ENCODE measurements around the gene C19orf44. TPM values are rescaled to one million over a fixed set of nuclear protein-coding genes. Genes with fewer than 3 reads are reported as not detected.

Gene C19orf44
- polyA plus RNA-seq, 1 experiment: 2.3 TPM

DNA sequence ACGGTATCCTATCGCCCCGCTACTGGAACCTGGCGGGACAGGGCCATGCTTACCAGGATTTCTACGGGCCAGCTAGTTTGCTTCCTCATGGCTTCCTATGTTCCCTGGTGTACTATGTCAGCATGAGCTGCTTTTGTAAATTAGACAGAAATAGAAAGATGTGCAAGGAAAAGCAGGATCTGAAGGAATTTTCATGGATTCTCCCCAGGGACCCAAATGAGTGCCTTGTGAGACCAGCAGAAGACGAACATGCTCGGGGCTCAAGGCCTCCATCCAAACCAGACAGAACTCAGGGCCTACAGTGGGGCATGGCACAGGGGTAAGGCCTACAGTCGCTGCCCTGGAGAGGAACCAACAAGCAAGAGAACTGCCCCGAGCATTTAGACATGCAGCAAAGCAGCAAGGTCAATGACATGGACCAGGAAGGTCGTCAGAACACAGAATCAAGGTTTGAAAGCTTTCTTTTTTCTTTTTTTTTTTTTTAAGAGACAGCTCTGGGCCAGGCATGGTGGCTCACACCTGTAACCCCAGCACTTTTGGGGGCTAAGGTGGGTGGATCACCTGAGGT is 41.8 kb upstream of the C19orf44 start:
- ChIA-PET POLR2A (interaction anchor here (0.5 kb wide), 1 partner anchor 184 kb away, joined by 3 read pairs; no protein-coding TSS in a partner anchor), CTCF (interaction anchor here (1.2 to 1.6 kb wide), 2 partner anchors 12 to 36 kb away, joined by 3 to 4 read pairs; no protein-coding TSS in a partner anchor)
- TF ChIP-seq, protein P1, sequence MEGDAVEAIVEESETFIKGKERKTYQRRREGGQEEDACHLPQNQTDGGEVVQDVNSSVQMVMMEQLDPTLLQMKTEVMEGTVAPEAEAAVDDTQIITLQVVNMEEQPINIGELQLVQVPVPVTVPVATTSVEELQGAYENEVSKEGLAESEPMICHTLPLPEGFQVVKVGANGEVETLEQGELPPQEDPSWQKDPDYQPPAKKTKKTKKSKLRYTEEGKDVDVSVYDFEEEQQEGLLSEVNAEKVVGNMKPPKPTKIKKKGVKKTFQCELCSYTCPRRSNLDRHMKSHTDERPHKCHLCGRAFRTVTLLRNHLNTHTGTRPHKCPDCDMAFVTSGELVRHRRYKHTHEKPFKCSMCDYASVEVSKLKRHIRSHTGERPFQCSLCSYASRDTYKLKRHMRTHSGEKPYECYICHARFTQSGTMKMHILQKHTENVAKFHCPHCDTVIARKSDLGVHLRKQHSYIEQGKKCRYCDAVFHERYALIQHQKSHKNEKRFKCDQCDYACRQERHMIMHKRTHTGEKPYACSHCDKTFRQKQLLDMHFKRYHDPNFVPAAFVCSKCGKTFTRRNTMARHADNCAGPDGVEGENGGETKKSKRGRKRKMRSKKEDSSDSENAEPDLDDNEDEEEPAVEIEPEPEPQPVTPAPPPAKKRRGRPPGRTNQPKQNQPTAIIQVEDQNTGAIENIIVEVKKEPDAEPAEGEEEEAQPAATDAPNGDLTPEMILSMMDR (IDR thresholded peaks at IDR 0.05; ENCODE audit: low read depth, low read length): no peak
- no peak overlapping the region for H3K4me3 ChIP-seq (ENCODE audit: low read depth, low read length)
- DNase-seq (ENCODE audit: low read depth, low spot score): no peak
- no peak overlapping the region for H3K27ac ChIP-seq (ENCODE audit: low read depth, low read length)
- H3K27me3 ChIP-seq (ENCODE audit: control insufficient read depth, insufficient read depth, low read length): no peaks in the 10 kb centered on the region
- no peaks in the 10 kb centered on the region for H3K9me3 ChIP-seq (ENCODE audit: control insufficient read depth, insufficient read depth, low read length)

DNA sequence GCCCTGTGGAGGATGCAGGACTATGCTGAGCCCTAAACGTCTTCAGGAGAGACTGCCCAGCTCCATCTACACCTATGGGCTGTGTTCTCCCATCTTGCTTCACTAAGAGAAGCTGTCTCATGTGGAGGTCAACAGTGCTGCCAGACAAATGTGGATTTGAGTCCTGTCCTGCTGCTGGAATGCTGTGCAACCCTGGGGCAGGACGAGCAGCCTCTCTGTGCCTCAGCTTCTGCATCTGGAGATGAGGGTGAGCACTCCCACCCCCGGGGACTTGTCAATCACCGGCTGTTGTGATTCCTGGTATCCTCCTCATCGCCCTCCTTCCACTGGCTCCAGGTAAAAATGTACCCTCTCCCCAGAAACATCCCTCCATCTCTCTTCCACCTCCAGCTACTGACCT is 40.7 kb upstream of the C19orf44 start:
- no peaks in the 10 kb centered on the region for H3K9me3 ChIP-seq (ENCODE audit: control insufficient read depth, insufficient read depth, low read length)
- TF ChIP-seq, protein P1 (IDR thresholded peaks at IDR 0.05; ENCODE audit: low read depth, low read length): no peak
- no peak for DNase-seq (ENCODE audit: low read depth, low spot score)
- ChIA-PET CTCF (interaction anchor here (1.6 kb wide), 1 partner anchor 13 kb away, joined by 4 read pairs; no protein-coding TSS in a partner anchor), POLR2A (no interaction called here)
- H3K27me3 ChIP-seq (ENCODE audit: control insufficient read depth, insufficient read depth, low read length): no peaks in the 10 kb centered on the region
- no peak overlapping the region for H3K4me3 ChIP-seq (ENCODE audit: low read depth, low read length)
- no peak overlapping the region for H3K27ac ChIP-seq (ENCODE audit: low read depth, low read length)

DNA sequence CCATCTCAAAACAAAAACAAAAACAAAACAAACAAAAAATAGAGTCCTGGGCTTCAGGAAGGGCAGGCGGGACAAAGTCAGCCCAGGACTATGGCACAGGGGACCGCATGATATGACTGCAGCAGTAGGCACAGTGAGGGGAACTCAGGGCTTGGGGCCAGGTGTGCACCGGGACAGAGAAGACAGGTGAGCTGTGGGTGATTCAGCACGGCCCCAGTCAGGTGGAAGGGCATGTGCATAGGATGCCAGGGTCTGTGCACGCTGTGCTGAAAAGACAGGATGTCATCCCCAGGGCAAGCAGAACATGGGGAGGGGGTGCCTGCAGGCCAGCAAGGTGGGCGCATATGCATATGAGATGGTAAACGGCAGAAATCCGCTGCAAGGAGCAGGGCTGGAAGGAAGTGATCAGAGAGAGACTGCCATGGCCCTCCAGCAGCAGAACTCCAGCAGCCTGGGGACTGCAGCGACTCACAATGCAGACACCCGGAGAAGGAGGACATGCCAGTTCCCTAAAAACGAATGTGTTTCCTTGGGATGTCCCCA is 39.5 kb upstream of the C19orf44 start:
- H3K9me3 ChIP-seq (ENCODE audit: control insufficient read depth, insufficient read depth, low read length): no peaks in the 10 kb centered on the region
- CTCF ChIA-PET: no interaction called here
- peak overlapping the region; percentile 15; the same call in 1 of the 2 replicates for H3K4me3 ChIP-seq (ENCODE audit: low read depth, low read length)
- H3K27ac ChIP-seq (ENCODE audit: low read depth, low read length): peak overlapping the region; percentile 21
- TF ChIP-seq, protein P1 (IDR thresholded peaks at IDR 0.05; ENCODE audit: low read depth, low read length): no peak
- POLR2A ChIA-PET: no interaction called here
- no peaks in the 10 kb centered on the region for H3K27me3 ChIP-seq (ENCODE audit: control insufficient read depth, insufficient read depth, low read length)
- no peak for DNase-seq (ENCODE audit: low read depth, low spot score)

DNA sequence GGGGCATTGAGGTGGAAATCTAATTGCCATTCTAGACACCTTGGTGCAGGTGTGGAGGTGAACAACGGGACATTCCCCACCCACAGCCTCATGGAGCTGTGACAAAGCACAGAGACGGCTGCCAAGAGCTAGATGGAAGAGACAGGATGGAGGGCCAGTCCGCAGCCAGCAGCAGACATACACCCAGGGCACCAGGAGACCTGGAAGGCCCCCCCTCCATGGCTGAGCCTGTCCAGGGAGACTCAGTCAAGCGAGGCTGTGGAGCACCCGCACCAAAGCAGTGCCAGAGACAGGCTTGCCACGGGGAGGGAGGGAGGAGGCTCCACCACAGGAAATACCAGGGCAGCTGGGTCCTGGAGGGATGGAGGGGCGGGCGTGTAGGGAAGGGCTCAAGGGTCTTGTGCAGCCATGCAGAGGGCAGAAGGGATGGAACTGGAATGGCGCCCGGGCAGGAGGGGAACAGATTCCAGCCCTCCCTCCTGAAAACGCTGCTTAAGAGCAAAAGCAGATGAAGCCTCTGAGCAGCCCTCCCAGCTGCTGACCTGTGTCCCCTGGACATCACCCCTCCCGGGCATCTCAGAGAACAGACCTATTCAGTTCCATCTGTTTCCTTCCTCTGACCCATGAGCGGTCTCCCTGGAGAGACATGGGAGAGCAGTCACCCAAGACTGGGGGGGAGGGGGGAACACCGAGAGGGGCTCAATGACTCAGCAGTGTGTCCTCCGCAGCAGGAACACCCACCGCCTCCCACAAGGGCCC is 38.8 kb upstream of the C19orf44 start:
- Histone ChIP-seq H3K27ac (ENCODE audit: low read depth, low read length) (peak overlapping the region; percentile 75), H3K9me3 (ENCODE audit: control insufficient read depth, insufficient read depth, low read length) (no peaks in the 10 kb centered on the region), H3K4me3 (ENCODE audit: low read depth, low read length) (peak overlapping the region; percentile 15; the same call in 1 of the 2 replicates), H3K27me3 (ENCODE audit: control insufficient read depth, insufficient read depth, low read length) (no peaks in the 10 kb centered on the region)
- TF ChIP-seq, protein P1 (IDR thresholded peaks at IDR 0.05; ENCODE audit: low read depth, low read length): no peak
- POLR2A ChIA-PET: no interaction called here
- CTCF ChIA-PET: no interaction called here
- no peak for DNase-seq (ENCODE audit: low read depth, low spot score)

DNA sequence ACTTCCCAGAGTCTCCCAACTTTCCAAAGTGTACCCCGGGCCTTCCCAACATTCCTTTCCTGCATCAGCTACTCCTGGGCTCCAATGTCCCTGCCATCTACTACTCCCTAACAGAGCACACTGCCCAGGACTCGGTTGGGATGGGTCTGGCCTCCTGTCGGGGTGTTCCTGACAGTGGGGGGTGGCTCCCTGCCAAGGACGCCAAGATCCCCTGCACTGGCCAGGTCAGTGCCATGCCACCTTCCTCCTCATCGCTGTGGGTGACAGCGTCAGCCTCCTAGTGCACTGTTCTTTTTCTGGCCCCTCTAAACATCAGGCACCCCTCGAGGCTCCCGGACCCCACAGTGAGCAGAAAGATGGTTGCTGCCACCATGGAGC is 38.3 kb upstream of the C19orf44 start:
- ChIA-PET POLR2A (no interaction called here), CTCF (no interaction called here)
- H3K4me3 ChIP-seq (ENCODE audit: low read depth, low read length): no peak overlapping the region
- H3K27ac ChIP-seq (ENCODE audit: low read depth, low read length): peak overlapping the region; percentile 75
- no peaks in the 10 kb centered on the region for H3K27me3 ChIP-seq (ENCODE audit: control insufficient read depth, insufficient read depth, low read length)
- no peaks in the 10 kb centered on the region for H3K9me3 ChIP-seq (ENCODE audit: control insufficient read depth, insufficient read depth, low read length)
- TF ChIP-seq, protein P1 (IDR thresholded peaks at IDR 0.05; ENCODE audit: low read depth, low read length): no peak
- no peak for DNase-seq (ENCODE audit: low read depth, low spot score)
